ENCODE measurements around the gene PDIK1L. TPM values are rescaled to one million over a fixed set of nuclear protein-coding genes. Genes with fewer than 3 reads are reported as not detected.

PDIK1L gene
- total RNA-seq, 1 donor from 2014 or later, result 6.8 TPM

- Mint-ChIP-seq H3K4me1 (ENCODE audit: unreplicated experiment) (peaks cover 11% of the 10 kb centered on the region), H3K36me3 (ENCODE audit: low read depth, unreplicated experiment) (no peaks in the 10 kb centered on the region), H3K9me3 (ENCODE audit: unreplicated experiment) (no peaks in the 10 kb centered on the region), H3K4me3 (ENCODE audit: unreplicated experiment) (no peak overlapping the region), H3K27ac (ENCODE audit: unreplicated experiment) (no peak overlapping the region), H3K27me3 (ENCODE audit: unreplicated experiment) (peaks cover 2% of the 10 kb centered on the region)
- no peak for TF ChIP-seq CTCF (IDR thresholded peaks at IDR 0.05; ENCODE audit: unreplicated experiment)
- no peak for DNase-seq (ENCODE audit: low spot score)
Observed at GRCh38 chr1:26125946-26126320, 14.3 kb downstream of the PDIK1L start.

- H3K4me1 Mint-ChIP-seq (ENCODE audit: unreplicated experiment), result peaks cover 11% of the 10 kb centered on the region
- no peaks in the 10 kb centered on the region for H3K36me3 Mint-ChIP-seq (ENCODE audit: low read depth, unreplicated experiment)
- peaks cover 2% of the 10 kb centered on the region for H3K27me3 Mint-ChIP-seq (ENCODE audit: unreplicated experiment)
- no peak overlapping the region for H3K27ac Mint-ChIP-seq (ENCODE audit: unreplicated experiment)
- no peak for DNase-seq (ENCODE audit: low spot score)
- H3K4me3 Mint-ChIP-seq (ENCODE audit: unreplicated experiment), result no peak overlapping the region
- H3K9me3 Mint-ChIP-seq (ENCODE audit: unreplicated experiment), result no peaks in the 10 kb centered on the region
- TF ChIP-seq CTCF (IDR thresholded peaks at IDR 0.05; ENCODE audit: unreplicated experiment), result no peak
Observed at GRCh38 chr1:26126321-26127084, 14.9 kb downstream of the PDIK1L start.

GRCh38 chr1:26127235-26128163 is 15.9 kb downstream of the PDIK1L start:
- Mint-ChIP-seq H3K4me3 (ENCODE audit: unreplicated experiment) (no peak overlapping the region), H3K36me3 (ENCODE audit: low read depth, unreplicated experiment) (no peaks in the 10 kb centered on the region), H3K9me3 (ENCODE audit: unreplicated experiment) (no peaks in the 10 kb centered on the region), H3K27ac (ENCODE audit: unreplicated experiment) (peak overlapping the region; percentile 49), H3K27me3 (ENCODE audit: unreplicated experiment) (peaks cover 2% of the 10 kb centered on the region), H3K4me1 (ENCODE audit: unreplicated experiment) (peaks cover 11% of the 10 kb centered on the region)
- no peak for TF ChIP-seq CTCF (IDR thresholded peaks at IDR 0.05; ENCODE audit: unreplicated experiment)
- no peak for DNase-seq (ENCODE audit: low spot score)

- Mint-ChIP-seq H3K4me1 (ENCODE audit: unreplicated experiment) (peaks cover 11% of the 10 kb centered on the region), H3K9me3 (ENCODE audit: unreplicated experiment) (no peaks in the 10 kb centered on the region), H3K27ac (ENCODE audit: unreplicated experiment) (no peak overlapping the region), H3K4me3 (ENCODE audit: unreplicated experiment) (no peak overlapping the region), H3K27me3 (ENCODE audit: unreplicated experiment) (peaks cover 2% of the 10 kb centered on the region), H3K36me3 (ENCODE audit: low read depth, unreplicated experiment) (no peaks in the 10 kb centered on the region)
- DNase-seq (ENCODE audit: low spot score), result no peak
- TF ChIP-seq CTCF (IDR thresholded peaks at IDR 0.05; ENCODE audit: unreplicated experiment), result no peak
Observed at GRCh38 chr1:26129778-26130177, 18.2 kb downstream of the PDIK1L start.
